GM18519 (cell line): Measurements from ENCODE around the gene GON7.
"Not testable (repeated sequence)": the region's sequence is repeated elsewhere in the genome, so short reads cannot be mapped to it uniquely, and the experiment has no call there.

ENCODE experiments used
- ATAC-seq: cut with Tn5 transposase; IDR thresholded peaks from one replicate; pipeline ENCODE4 v1.9.1; 2021; ENCODE audit warnings: mild to moderate bottlenecking, moderate library complexity; ENCODE audit not compliant: unreplicated experiment, low FRiP score

The GON7 gene

GRCh38 chr14:93160353-93160801, 46.5 kb downstream of the GON7 start:
- no peak for ATAC-seq

GRCh38 chr14:93159625-93160352, 47.1 kb downstream of the GON7 start:
- not testable (repeated sequence) for ATAC-seq

DNA sequence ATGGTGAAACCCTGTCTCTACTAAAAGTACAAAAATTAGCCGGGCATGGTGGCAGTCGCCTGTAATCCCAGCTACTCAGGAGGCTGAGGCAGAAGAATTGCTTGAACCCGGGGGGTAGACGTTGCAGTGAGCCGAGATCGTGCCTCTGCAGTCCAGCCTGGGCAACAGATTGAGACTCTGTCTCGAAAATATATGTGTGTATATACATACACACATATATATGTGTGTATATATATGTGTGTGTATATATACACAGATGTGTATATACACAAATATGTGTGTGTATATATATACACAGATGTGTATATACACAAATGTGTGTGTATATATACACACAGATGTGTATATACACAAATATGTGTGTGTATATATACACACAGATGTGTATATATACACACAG, 48.5 kb downstream of the GON7 start:
- not testable (repeated sequence) for ATAC-seq

DNA sequence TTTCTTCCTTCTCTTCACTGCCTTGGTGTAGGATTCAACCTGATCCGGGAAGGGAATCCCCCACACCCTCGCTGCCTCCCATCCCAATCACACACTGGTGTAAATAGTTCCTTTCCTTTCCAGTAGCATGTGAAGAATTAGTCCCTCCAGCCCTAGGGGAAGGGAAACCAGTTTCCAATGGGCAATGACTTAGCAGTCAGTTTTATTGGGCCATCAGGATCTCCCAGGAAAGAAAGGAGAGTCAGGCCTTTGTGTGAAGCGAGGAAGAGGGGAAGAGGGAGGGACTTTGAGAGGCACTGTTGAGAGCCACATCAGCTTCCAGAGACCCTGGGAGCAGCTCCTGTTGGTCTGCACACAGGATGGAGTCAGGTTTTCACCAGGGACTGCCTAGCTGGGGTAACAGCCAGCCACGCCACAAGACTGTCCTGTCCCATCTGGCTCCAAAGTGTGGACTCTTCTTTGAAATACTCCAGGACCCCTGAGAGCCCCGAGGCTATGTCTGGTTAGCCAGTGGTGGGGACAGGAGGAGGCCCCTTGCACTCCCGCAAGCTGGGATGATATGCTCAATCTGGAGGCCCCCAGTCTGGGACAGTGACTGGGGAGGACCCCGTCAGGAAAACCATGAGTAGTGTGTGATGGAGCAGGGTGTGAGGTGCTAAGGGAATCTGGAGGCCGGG, 50.0 kb downstream of the GON7 start:
- no peak for ATAC-seq

GRCh38 chr14:93155667-93156066, 51.2 kb downstream of the GON7 start:
- ATAC-seq = no peak

DNA sequence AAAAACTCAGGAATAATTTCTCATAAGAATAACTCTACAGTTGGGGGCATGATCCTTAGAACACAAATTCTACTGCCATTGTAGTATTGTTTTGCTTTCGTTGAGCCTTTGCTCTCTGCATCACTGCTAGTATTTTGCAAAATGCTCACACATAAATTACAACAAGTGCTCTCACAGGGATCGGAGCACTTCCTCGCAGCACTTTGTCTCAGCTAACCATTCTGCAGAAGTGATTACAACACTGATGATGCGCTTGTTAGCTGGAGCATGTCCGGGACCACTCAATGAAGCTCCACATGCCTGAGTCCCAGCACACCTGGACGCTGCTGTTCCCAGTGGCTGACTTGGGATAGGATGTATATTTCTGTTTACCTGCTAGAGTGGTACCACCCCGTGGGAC, 53.7 kb downstream of the GON7 start:
- ATAC-seq = no peak
